Stimulated activated CD8-positive, alpha-beta memory T cell treated with anti-CD3 and anti-CD28 coated beads, Interleukin-15, amount 100 ng/mL, for 24 hours (primary cell): ENCODE results near the gene CCDC68.
"Not testable (repeated sequence)": the region's sequence is repeated elsewhere in the genome, so short reads cannot be mapped to it uniquely, and the experiment has no call there.

ENCODE experiments used
- DNase-seq: peaks from one replicate; pipeline ENCODE4 v3.0.0-alpha.2; 2020; ENCODE audit warnings: low read depth

CCDC68 gene

GRCh38 chr18:54873884-54874255 is 85.4 kb downstream of the CCDC68 start:
- no peak for DNase-seq

- no peak for DNase-seq
Measured at GRCh38 chr18:54872681-54873080, 86.6 kb downstream of the CCDC68 start.

- no peak for DNase-seq
Measured at GRCh38 chr18:54871231-54871630, 88.0 kb downstream of the CCDC68 start.

GRCh38 chr18:54867131-54867530 is 92.1 kb downstream of the CCDC68 start:
- no peak for DNase-seq

- DNase-seq = no peak
Measured at GRCh38 chr18:54860941-54861340, 98.3 kb downstream of the CCDC68 start.

GRCh38 chr18:54859667-54860421 is 99.4 kb downstream of the CCDC68 start:
- DNase-seq = no peak

- no peak for DNase-seq
Measured at GRCh38 chr18:54857499-54857898, 101.8 kb downstream of the CCDC68 start.

GRCh38 chr18:54856105-54856646 is 103.1 kb downstream of the CCDC68 start:
- DNase-seq = no peak

GRCh38 chr18:54855050-54855449 is 104.2 kb downstream of the CCDC68 start:
- DNase-seq = not testable (repeated sequence)

- no peak for DNase-seq
Measured at GRCh38 chr18:54852780-54853675, 106.2 kb downstream of the CCDC68 start.
